PFSK-1 (cell line): ENCODE measurements around the gene ETV1.

Experiments
- POLR2AphosphoS5 ChIP-seq: IDR thresholded peaks from 2 replicates; pipeline ENCODE4 v1.6.1; 2012; ENCODE audit warnings: low read depth, mild to moderate bottlenecking, control low read depth, low read length, moderate library complexity
- TAF1 ChIP-seq: IDR thresholded peaks from 2 replicates; pipeline ENCODE4 v1.6.1; 2012; ENCODE audit warnings: low read length, control low read depth, borderline replicate concordance; ENCODE audit not compliant: insufficient read depth
- TF ChIP-seq, protein P1 (sequence below), 2 experiments: IDR thresholded peaks; 2 replicates each; pipeline versions ENCODE4 v1.6.1 to v1.8.0; 2011 to 2012; ENCODE audit warnings: low read depth in 2 of 2, low read length in 2 of 2, control low read depth in 1 of 2, inconsistent platforms in 1 of 2, mild to moderate bottlenecking in 1 of 2, moderate library complexity in 1 of 2; ENCODE audit not compliant: insufficient read depth in 1 of 2

DNA sequence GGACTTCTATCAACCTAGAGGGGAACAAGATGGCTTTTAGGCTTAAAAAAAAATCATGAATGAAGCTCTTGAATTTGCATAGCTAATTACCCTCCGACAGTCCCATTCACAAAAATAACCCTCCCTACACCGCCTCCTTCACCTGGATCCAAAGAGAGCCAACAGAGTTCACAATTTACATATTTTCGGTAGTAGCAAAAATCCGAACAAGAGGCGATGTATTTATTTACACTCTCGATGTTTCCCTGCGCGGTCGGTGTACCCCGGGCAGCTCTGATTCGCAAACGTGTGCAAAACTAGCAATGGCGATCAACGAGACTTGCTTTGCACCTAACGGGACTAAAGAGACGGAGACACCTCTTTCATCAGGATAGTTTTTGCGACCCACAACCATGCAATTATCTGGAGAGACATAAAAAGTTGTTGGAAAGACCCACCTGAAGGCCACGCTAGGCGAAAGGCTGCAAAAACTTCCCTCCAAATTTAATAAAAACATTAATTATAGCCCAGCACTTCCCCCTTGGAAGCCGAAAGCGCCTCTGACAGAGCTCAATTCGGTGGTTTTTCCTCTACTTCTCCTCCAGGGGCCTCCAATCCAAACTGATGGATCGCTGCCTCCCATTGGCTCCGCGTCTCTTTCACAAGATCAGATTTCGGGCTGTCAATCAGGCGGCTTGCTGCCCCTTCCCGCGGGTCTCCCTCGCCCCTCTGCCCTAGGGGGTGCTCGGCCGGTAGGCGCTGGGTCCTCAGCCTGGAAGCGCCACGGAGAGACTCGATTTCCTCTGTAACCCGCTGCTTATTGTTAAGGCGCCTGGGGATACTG lies at the start of gene ETV1:
- TF ChIP-seq POLR2AphosphoS5 (peak; percentile 49), TAF1 (peak; percentile 78)
- TF ChIP-seq, protein P1, sequence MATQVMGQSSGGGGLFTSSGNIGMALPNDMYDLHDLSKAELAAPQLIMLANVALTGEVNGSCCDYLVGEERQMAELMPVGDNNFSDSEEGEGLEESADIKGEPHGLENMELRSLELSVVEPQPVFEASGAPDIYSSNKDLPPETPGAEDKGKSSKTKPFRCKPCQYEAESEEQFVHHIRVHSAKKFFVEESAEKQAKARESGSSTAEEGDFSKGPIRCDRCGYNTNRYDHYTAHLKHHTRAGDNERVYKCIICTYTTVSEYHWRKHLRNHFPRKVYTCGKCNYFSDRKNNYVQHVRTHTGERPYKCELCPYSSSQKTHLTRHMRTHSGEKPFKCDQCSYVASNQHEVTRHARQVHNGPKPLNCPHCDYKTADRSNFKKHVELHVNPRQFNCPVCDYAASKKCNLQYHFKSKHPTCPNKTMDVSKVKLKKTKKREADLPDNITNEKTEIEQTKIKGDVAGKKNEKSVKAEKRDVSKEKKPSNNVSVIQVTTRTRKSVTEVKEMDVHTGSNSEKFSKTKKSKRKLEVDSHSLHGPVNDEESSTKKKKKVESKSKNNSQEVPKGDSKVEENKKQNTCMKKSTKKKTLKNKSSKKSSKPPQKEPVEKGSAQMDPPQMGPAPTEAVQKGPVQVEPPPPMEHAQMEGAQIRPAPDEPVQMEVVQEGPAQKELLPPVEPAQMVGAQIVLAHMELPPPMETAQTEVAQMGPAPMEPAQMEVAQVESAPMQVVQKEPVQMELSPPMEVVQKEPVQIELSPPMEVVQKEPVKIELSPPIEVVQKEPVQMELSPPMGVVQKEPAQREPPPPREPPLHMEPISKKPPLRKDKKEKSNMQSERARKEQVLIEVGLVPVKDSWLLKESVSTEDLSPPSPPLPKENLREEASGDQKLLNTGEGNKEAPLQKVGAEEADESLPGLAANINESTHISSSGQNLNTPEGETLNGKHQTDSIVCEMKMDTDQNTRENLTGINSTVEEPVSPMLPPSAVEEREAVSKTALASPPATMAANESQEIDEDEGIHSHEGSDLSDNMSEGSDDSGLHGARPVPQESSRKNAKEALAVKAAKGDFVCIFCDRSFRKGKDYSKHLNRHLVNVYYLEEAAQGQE (IDR thresholded peaks at IDR 0.05; ENCODE audit: insufficient read depth in 1 of 2, low read depth in 2 of 2, low read length in 2 of 2) = 0 out of 4 replicates have a peak, but pooled peaks of 1 of the 2 experiments have one; percentile 19
